NOMO-1 (cell line): Measurements from ENCODE around the gene MICU1.

Experiments
- DNase-seq, 2 experiments: peaks; one replicate each; lab custom pipeline; 2025; ENCODE audit not compliant: unreplicated experiment in 2 of 2; lab: John Stamatoyannopoulos, UW

MICU1 gene

GRCh38 chr10:72319416-72320254 is 306.2 kb downstream of the MICU1 start:
- peak; percentile 86 to 93 for DNase-seq

- DNase-seq: peak; percentile 20 to 51
These were observed 307.2 kb downstream of the MICU1 start for GRCh38 chr10:72318418-72319262.
